Brain pericyte (primary cell): ENCODE results near the gene GRB14.
A peak's percentile ranks its signal among the peaks of the same experiment; 100 is the strongest.

Experiments
- DNase-seq: peaks from one replicate; pipeline ENCODE4 v3.0.0-alpha.2; 2012; ENCODE audit warnings: low read depth, low spot score

GRB14 gene

DNA sequence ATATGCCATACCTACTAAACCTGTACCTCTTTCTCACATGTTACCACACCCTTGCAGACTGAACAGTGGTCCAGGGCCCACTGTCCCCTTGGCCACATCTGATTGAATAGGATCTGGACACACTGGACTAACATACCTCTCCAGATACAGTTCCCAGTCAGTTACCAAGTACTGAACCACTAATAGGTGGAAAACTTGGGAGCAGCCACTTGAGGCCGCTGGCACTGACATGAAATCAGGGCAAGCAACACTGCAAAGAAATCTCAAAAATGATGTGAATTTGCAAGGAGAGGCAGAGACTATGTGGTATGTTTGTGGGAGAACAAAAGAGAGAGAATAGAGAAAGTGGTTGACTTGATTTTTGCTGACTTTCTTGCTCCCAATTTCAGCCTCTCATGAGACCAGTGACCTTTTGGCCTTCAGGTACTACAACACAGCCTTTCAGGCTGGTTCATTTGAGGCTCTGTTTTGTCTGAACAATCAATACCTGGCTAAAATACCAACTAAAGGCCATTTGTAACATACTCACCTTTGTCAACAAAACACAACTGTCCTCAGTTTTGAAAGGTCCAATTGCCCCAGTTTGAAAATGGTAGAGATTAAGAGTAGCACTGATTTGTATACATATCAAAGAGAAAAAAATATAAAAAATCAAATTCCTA is 7.8 kb downstream of the GRB14 start:
- no peak for DNase-seq

- DNase-seq = no peak
Measured at GRCh38 chr2:164609790-164610189, 11.5 kb downstream of the GRB14 start.

DNA sequence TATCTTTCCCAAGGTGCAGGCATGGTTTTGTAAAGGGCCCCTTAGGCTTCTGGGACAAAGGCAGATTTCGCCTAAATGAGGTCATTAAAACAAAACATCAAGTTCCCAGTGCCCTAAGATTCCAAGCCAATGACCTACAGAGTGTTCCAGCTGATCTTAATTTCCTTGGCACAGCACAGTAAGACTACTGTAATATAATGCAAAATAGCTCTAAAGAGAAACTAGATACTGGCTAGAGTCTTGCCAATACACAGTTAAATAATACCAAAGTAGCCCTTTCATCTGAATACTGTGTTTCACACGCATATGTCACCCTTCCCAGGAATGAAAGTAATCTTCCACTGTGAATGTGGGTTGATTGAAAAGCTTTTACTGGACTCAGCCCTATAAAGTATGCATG is 14.7 kb downstream of the GRB14 start:
- DNase-seq = peak; percentile 29

GRCh38 chr2:164605295-164605694 is 16.0 kb downstream of the GRB14 start:
- DNase-seq = no peak

GRCh38 chr2:164600763-164601162 is 20.5 kb downstream of the GRB14 start:
- DNase-seq = no peak

GRCh38 chr2:164599954-164600589 is 21.2 kb downstream of the GRB14 start:
- DNase-seq = peak; percentile 41

DNA sequence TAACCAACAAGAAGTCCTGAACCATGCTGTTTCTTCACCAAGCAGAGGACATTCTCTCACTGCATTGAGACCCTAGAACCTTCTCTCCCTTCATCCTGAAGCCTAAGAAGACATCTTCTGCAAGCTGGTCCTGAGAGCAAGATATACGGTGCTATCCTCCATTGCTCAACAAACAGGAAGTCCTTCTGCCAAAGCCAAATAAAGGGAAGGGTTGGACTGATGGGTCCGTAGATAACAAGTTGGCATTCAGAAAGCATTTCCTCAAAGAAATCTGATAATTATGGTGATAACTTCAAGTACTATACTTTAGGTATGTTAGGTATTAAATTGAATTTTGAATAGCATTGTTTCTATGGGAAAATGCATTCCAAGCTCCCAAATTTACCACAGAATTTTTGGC is 23.3 kb downstream of the GRB14 start:
- DNase-seq = no peak

DNA sequence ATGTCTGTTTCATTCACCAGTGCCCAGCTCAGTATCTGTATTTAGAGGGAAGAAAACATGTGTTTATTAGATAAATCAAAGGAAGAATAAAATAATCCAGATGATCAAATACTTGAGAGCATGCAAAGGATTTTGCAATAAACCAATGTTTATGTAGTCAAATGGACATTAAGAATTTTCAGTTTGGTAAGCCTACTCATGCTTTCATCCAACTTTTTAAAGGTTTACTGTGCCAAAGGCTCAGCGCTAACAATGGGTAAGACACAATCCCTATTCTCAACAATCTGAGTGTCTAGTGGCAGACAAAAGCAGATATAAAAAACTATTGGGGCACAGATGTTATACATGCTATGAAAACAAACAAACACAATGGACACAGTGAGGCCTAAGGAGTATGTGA is 26.3 kb downstream of the GRB14 start:
- DNase-seq = no peak

- DNase-seq = no peak
Measured at GRCh38 chr2:164593959-164594358, 27.3 kb downstream of the GRB14 start.

DNA sequence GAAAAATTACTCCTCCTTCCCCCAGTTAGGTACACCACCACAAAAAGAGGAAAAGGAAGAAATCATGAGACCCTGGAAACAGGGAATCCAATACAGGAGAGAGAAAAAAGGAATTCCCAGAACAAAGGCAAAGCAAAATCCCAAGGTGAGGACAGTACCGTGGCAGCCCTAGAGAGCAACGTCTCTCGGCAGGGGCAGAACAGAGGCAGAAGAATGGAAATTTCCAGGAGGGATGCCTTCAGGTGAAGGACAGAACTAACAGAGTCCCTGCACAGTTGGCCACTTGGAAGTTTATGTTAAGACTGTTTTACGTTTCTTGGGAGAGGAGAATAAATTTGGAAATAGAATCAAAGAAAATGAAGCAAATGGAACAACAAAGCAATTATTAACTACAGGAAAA is 27.7 kb downstream of the GRB14 start:
- DNase-seq = no peak

DNA sequence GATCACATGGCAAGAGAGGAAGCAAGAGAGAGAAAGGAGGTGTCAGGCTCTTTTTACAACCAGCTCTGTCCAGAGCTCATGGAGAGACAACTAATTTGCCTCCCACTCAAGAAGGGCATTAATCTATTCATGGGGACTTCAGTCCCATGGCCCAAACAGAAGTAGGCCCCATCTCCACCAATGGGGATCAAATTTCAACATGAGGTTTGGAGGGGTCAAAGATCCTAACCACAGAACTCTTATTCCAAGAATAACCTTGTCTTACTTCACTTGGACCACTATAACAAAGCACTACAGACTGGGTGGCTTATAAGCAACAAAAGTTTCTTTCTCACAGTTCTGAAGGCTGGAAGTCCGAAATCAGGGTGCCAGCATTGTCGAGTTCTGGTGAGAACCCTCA is 31.8 kb downstream of the GRB14 start:
- DNase-seq = no peak

- no peak for DNase-seq
Measured at GRCh38 chr2:164581050-164581449, 40.2 kb downstream of the GRB14 start.

DNA sequence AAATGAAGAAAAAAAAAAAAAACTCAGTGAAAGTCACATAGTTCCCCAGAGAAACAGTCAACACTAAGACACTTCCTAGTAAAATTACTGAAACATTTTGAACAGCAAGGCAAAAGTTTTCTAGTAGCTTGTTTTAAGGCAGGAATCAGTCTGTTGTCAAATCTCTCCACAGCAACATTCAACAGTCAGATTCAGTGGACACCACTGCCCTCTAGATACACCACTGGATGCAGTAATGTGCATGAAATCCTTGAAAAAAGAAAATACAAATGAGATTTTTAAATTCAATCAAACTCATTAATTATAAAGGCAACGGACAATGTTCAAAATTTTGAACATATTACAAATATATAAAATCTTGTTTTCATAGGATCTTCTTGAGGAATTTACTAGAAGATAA is 46.4 kb downstream of the GRB14 start:
- no peak for DNase-seq

DNA sequence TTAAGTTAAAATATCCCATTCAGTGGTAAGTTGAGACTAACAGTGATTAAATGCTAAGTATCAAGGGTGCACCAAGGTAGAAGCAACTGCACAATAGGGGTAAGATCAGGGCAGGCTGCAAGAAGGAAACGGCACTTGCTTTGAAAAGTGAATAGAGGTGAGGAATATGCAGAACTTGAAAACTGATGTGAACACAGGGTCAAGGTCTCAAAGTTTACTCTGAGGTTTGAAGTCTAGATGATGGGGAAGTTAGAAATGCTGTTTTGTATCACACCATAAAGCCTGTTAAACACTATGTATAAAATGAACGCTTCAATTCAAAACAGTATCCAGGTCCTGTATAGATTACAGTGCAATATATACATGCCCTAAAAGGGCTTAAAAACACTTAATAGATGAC is 50.8 kb downstream of the GRB14 start:
- no peak for DNase-seq

DNA sequence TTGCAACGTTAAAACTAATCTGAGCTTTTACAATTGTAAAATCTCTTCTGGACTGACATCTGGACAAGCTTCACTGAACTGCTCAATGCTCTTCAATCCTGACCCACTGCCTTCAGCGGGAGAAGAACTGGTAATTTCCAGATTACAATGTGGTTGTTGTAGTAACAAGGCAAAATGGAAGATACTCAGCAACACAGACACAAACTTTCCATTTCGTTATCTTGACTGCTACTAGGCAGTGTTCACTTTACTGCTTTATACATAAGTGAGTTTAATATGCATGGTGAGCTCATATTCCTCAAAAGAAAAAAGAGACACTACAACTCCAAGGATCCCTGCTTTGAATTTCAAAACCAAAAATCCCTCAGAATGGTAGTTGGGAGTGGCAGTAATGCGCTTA is 51.9 kb downstream of the GRB14 start:
- no peak for DNase-seq

DNA sequence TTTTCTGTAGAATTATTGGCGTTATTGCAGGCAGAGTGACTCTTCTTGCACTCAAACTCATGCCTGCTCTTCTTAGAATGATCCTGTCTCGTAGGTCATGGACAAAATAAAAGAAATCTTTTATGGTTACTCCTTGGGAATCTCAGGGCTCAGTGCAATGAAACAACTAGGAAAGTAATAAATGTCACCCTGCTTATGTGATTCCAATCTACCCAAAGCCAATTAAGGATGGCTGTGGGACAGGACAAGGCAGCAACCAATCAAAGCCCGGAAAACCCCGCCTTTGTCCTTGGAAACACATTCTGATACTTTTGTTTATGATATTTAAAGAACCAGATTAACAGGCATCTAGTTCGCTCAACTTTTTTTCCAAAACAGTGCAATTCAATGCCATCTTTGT is 53.0 kb downstream of the GRB14 start:
- DNase-seq = no peak

DNA sequence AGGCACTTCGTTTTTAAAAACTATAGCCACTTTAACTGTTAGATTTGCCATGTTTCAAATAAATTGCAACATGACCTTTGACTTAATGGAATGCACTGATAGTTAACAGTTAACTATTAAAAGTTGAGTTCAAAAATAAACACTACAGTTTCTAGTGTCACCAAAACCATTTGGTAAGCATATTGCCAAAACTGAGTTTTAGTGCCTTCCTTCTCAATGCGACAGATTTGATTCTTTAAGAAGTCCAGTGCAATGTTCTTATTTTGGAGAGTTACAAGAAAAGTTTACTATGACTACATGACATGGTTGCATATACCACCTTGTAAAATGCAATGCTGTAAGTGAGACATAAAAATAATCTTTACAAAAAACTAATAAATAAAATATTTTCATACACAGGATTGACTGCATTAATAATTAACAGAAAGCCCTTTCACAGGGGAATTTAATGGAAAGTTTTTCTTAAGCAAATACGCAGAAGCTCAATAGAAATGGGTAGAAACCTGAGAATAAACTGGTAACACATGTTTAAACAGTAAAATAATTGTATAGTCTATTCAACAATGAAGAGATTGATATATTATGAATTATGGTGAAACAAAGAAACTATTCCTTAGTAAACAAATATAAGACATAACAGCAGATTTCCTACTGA is 53.8 kb downstream of the GRB14 start:
- no peak for DNase-seq

DNA sequence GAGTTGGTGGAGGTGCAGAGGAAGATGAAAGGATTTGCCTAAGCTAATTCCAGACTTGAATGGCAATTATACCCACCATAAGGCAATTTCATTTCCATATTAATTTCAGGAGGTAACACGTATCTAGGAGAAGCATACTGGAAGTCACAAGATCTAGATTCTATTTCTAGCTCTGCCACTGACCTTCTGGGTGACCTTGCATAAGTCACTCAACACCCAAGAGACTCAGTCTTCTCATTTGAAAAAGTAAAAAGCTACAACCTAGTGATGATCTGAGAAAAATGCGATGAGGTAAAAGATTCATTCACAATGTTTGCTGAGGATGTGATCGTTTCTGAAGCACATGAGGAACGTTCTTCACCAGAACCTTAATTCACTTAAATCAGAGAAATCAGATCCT is 55.9 kb downstream of the GRB14 start:
- DNase-seq = no peak

GRCh38 chr2:164562666-164563065 is 58.6 kb downstream of the GRB14 start:
- DNase-seq = no peak

- DNase-seq = no peak
Measured at GRCh38 chr2:164561991-164562390, 59.3 kb downstream of the GRB14 start.

DNA sequence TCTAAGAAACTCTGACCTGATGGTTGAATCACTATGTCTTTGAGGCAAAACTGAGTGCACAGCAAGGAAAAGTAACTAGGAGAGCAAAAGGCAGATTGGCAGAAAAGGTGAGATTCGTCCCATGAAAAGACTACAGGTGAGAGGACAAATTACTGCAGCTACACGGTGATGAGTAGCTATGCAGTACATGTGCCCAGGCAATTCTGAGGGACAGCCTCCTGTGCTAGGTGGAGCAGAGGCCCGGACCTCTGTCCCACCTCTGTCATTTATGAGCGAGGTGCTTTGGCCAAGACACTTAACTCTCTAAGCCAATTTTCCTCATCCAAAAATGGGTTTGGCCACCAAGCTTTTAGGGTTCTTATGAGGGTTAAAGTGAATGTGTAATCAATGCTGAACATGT is 59.9 kb downstream of the GRB14 start:
- DNase-seq = no peak

DNA sequence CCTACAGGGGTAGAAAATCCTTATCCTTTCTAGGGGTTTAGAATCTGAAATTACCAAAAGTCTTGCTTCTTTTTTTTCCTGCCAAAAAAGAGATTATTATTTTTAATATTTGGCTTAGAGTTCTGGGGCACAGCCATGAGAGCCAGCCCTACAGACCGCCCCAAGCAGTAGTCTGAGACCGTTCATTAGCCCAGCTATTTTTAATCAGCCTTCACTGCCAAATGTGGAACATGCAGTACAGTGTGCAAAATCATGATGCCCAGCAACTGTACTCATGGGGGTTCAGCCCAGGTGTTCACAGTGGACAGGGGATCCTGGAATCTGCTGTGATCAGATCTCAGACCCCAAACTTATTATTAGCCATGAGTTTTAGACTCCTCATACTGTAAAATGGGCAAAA is 60.4 kb downstream of the GRB14 start:
- no peak for DNase-seq

- no peak for DNase-seq
Measured at GRCh38 chr2:164560181-164560792, 61.0 kb downstream of the GRB14 start.
